GM18907 (cell line): Measurements from ENCODE around the gene KNDC1.
"Not testable (repeated sequence)": the region's sequence is repeated elsewhere in the genome, so short reads cannot be mapped to it uniquely, and the experiment has no call there.

Experiments used
- ATAC-seq: cut with Tn5 transposase; IDR thresholded peaks from one replicate; pipeline ENCODE4 v1.9.1; 2021; ENCODE audit warnings: mild to moderate bottlenecking, moderate library complexity; ENCODE audit not compliant: unreplicated experiment

KNDC1 gene

DNA sequence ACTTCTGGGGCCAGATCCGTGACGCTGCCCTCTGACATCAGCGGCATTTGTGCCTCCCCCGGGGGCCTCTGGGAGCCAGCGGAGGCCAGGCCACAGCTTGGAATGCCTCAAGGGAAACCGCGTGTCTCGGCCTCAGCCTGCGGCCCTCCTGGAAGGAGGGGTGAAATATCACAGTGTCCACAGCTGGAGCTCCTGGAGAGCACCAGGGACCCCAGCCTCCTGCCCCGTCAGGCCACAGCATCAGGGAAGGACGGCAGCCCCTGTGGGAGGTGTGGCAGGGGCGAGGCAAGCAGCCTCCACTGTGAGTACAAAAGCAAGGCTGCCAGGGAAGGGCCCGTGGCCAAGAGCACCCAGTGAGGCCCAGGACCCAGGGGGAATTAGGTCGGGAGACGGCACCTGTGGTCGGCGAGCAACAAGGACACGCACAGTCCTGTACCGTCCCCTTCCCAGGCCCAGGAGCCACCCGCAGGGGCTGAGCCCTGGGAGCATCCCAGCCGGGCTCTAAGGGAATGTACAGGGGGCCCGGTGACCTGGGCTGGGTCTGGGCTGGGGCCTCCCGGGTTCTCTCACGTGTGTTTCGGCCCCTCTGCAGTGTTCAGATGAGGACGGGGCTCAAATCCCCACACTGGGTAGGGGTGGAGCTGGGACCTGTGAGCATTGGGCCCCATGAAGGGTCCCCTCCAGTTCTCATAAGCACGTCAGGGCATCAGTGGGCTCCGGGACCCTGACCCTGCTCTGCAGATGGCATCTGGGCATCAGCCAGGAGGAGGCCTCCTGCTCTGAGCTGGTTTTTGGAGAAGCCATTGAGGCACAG lies 18.7 kb upstream of the KNDC1 start:
- no peak for ATAC-seq

DNA sequence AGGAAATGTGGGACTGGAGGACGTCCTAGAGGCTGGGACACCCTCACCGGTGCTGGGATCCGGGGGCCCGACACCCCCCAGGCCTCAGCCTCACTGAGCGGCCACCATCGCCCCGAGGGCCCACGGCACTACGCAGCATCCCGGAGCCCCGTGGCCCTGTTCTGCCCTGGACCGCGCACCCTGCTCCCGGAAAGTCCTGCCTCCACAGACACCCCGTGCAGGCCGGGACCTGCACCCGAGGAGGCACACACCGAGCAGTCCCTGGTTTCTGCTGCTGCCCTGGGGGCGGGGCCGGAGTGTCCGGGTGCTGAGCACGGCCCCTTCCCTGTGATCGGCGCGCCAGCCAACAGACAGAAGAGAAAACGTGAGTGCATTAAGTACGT lies 18.1 kb upstream of the KNDC1 start:
- no peak for ATAC-seq

DNA sequence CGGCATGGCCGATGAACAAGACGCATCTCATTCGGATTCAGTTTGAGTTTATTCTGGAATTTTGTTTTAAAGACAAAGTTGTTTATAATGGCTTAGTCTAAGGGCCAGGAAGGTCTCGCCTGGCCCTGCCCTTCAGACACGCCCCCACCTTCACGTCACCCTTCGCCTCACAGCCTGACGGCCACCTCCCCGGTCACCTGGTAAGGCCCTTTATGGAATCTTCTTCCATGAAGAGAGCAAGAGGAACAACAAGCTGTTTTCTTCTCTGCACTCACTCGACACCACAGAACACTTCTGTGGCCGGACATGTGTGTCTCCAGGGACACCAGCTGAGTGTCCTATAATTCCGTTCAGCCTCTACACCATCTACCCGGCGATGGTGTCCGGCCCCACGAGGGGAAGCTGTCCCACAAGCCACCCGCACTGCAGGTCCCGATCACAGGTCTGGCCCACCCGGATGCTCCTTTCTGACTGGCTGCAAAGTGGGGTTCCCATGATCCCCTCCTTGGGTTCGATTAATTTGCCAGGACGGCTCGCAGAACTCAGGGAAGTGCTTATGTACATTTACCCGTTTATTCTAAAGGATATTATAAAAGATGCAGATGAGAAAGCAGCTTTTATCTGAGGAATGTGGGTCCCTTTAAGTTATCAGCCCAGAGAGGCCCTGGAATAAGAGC lies 17.4 kb upstream of the KNDC1 start:
- no peak for ATAC-seq

DNA sequence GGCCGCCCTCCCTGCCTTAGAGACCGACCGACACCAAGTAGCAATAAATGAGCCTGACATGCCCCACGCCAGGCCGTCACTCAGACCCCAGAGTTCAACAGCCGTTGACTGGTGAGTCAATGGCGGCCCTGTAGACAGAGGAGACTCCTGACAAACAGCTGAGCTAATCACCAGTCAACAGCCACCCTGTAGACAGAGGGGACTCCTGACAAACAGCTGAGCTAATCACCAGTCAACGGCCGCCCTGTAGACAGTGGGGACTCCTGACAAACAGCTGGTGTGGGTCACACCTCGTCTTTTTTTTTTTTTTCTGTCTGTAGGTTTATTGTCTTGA lies 16.9 kb upstream of the KNDC1 start:
- no peak for ATAC-seq

DNA sequence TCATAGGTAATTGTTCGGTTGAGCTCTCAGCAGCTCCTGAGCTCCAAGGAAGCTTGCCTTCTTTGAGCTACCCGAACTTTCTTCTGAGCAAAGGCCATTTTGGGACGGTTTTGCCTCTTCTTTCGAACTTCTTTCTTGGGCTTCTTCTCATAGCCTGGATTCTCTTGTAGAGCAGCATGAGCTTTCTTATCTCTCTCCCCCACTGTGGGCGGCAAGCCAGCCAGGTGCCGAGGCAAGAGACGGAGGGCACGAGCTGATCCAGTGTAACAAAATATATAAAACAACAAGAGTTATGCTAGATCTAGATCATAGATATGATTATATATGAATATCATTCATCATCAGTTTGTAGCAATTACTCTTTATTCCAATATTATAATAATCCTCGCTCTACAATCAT lies 16.5 kb upstream of the KNDC1 start:
- ATAC-seq = no peak

DNA sequence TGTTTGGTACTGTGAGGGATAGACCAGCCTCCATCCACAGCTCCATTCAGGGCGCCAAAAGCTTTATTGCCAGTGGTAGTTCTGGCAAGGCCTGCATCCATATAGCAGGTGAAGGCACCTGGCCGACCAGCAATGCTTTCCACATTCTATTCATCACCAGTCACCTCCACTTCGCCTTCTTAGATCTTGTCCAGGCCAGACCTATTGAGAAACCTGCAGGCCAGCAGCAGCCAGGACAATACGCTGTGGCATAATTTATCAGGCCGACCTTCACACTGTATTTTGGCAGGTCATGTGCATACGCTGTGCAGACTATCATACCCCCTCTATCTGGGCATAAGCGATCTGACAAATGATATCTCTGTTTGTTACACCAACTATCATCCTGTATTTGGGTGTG lies 15.2 kb upstream of the KNDC1 start:
- no peak for ATAC-seq

DNA sequence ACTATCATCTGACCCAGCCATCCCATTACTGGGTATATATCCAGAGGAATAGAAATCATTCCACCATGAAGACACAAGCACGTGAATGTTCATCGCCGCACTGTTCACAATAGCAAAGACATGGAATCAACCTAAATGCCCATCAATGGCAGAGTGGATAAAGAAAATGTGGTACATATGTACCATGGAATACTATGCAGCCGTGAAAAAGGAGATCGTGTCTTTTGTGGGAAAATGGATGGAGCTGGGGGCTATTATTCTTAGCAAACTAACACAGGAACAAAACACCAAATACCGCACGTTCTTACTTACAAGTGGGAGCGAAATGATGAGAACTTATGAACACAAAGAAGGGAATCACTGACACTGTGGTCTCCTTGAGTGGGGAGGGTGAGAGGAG lies 9.8 kb upstream of the KNDC1 start:
- ATAC-seq = no peak

DNA sequence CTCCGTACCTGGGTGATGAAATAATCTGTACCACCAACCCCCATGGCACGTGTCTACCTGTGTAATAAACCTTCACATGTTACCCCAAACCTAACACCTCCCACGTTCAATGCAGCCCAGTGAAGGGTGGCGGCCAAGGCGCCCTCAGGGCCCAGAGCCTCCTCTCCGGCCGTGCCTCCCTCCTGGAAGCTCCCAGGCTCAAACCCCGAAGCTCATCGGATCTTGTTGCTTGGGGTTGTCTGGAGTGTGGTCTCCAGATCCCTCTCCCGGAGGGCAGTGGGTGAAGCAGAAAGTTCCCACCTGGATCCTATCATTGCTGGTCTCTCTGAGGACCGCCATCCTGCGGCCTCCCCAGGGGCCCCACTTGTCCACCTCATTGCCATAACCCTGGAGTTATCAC lies 9.4 kb upstream of the KNDC1 start:
- ATAC-seq = no peak

DNA sequence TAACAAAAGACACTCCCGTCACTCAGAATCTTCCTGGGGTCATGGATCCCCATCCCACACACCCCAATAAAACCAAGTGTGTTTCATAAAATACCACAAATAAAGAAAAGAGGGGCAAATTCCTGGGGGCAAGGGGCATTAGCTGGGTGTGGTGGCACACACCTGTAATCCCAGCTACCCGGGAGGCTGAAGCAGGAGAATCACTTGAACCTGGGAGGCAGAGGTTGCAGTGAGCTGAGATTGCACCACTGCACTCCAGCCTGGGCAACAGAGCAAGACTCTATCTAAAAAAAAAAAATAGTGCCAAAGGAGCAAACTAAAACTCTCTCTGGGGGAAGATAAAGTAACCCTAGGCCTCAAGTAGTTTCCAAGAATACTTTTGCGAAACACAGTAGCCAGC lies 8.9 kb upstream of the KNDC1 start:
- not testable (repeated sequence) for ATAC-seq

DNA sequence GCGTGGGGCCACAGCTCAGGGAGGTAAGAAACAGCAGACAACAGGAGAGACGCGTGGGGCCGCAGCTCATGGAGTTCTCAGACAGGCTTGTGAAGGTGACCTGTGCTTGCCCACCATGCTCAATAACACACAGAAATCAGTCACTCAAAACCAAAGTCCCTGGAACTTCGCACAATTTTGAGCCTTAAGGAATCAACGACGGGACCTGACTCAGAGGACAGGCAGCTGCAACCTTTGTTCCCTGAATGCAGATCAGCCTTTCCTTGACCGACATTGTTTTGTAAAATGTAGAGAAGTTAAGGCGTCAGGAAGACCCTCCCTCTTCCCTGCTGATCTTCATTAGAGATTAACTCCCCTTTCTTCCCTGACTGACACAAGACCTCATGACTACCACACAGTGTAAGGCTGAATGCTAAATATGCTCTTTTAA lies 8.5 kb upstream of the KNDC1 start:
- ATAC-seq = no peak

DNA sequence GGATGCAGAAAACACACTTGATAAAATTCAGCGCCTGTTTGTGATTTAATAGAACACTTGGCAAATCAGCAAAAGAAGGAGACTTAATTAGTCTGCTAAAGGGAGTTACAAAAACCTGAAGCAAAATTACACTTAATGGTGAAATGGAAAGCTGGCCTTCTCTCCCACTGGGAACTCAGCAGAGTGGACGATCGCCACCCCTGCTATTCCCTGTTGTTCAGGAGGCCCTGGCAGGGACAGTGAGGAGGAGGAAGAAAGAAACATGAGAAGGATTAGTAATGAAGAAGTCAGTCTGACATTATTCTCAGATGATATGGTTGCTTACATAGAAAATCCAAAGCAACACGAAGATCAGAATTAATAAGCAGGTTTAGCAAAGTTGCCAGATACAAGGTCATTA lies 5.6 kb upstream of the KNDC1 start:
- no peak for ATAC-seq

DNA sequence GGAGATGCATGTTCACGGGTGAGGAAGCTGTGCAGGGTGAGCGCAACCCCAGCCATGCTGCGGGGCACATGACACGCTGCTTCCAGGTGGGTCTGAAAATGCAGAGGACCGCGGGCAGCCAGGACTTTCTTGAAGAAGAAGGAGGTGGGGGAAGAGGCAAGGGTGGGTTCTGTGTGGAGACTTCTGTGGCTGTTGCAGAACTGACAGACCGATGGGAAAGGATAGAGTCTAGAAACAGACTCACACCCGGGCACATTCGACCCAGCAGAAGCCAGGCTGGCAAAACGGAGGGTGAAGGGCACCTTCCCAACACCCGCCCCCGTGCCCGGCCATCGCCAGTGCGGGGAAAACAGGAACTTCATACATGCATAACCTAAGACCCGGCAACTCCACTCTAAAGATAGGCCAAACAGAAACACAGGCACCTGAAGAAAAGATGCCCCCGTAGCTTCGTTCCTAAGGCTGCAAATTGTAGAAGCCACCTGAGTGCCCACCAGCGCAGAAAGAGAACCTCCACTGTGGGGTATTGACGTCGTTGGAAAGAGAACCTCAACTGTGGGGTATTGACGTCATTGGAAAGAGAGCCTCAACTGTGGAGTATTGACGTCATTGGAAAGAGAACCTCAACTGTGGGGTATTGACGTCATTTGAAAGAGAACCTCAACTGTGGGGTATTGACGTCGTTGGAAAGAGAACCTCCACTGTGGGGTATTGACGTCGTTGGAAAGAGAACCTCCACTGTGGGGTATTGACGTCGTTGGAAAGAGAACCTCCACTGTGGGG lies 4.8 kb upstream of the KNDC1 start:
- ATAC-seq = no peak

DNA sequence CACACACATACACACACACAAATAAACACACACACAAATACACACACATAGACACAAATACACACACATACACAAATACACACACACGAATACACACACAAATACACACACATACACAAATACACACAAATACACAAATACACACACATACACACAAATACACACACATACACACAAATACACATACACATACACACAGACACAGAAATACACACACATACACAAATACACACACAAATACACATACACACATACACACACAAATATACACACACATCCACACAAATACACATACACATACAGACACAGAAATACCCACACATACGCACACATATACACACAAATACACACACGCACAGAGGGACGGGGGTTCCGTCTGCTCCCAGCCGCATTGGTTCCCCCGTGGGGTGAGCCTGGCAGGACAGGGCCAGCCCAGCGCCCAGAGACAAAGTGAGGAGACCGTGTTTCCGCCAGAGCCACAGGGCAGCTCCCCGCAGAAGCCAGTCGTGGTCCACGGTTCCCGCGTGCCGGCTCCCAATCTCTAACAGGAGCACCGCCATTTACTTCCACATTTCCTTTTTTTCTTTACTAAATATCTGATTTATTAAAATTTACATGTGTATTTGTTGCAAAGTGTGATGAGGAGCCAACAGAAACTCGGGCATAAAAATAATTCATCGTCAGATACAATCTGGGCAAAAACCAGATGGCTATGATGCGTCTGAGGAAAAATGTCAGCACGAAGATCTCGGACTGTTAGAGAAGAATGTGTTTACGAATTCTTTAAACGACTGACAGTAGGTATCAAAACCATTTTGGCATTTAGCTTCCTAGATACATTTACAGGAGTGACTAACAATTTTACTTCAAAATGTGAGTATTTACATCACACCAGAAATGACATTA lies 3.1 kb upstream of the KNDC1 start:
- ATAC-seq = no peak

DNA sequence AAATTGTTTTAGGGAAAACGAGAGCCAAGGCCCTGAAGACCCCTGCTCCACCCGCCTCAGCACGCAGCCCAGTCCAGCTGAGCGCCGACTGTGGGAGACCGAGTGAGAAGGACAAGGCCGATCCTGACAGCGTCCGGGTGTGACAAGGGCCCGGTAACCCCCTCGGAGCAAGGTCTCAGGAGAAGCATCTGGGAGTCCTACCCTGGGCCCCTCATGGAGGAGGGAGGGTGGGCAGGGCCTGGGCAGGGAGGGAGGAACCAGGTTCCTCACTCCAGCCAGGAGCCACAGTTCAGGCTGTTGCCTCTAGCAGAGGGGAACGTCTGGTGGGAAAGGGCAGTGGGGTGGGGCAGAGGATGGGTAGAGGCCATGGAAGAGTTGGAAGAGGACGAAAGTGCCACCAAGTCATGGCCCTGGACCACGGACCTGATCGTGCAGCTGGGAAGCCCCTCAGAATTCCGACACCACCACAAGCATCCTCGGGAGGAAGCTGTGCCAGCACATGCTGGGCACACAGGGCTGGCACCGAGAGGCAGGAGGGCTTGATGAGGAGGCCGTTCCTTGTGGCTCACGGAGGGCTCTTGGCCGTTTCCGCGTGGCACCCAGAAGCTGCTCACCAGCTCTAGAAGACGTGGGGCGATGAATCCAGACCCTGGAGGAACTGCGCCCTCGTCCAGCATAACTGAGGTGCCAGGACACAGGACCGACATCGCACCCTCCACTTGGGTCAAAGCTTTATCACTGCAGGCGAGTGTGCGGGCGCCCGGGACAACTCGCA lies 2.2 kb upstream of the KNDC1 start:
- ATAC-seq = no peak

DNA sequence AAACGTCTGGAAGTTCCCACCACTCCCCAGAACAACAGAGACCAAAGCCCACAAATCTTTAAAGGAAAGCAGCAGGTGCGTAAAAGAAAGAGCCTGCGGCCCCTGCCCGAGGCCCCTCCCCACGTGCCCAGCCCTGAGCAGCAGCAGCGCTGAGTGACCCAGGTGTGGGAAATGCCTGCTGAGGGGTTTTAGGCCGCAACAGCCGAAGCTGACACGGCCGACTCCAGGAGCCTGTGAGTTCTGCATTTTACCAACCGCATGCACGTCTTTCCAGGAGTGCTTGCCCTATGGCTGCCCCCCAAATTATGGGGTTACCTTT lies 1.6 kb upstream of the KNDC1 start:
- ATAC-seq = no peak

DNA sequence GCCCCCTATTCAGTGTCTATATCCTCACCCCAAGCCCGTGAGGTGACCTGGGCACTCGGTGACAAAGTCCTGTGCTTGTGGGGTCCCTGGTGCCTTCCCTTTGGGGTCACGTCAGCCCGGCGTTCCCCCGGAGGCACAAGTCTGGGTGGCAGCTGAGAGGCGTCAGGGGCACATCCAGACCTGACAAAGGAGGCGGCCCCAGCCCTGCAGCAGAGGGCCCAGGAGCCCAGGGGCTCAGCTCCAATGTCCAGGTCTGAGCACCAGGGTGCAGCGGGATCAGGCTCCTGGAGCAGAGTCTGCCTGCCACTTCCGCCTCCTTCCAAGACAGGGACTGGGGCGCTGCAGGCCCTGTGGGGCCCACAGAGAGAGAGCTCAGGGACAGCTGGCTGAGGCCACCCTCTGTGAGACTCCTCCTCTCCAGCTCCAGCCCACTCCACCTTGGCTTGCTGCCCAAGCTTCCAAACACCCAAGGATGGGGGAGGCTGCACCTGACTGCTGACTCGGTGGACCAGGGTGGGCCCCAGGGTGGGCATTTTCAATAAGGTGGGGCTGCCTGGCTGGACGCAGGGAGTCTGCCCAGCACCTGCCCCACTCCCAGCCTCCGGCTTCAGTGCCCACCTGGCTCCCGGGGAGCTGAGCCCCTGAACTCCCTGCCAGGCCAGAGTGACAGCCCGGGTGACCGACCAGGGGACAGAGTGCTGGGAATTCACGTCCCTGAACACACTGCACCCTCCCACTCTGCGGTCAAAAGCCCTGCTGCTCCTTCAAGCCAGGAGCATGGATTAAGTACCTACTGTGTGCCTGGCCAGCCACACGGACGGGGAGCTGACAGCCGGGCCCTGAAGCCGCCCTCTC lies 1.0 kb upstream of the KNDC1 start:
- ATAC-seq = no peak

DNA sequence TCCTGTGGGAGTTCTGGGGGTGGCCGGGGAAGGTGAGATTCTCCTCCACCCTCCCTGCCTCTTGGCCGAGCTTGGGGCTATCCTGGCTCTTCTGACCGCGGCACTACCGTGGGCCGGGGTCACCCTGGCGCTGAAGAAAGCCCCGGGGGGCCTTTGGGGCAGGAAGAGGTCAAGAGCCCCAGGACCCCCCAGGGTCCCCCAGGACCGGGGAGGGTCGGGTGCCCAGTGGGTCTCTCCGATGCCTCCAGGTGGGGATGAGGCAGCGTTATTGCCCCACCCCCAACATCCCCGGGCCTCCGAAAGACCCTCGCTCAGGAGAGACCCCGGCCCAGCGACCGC lies 439 bp upstream of the KNDC1 start:
- ATAC-seq = no peak

DNA sequence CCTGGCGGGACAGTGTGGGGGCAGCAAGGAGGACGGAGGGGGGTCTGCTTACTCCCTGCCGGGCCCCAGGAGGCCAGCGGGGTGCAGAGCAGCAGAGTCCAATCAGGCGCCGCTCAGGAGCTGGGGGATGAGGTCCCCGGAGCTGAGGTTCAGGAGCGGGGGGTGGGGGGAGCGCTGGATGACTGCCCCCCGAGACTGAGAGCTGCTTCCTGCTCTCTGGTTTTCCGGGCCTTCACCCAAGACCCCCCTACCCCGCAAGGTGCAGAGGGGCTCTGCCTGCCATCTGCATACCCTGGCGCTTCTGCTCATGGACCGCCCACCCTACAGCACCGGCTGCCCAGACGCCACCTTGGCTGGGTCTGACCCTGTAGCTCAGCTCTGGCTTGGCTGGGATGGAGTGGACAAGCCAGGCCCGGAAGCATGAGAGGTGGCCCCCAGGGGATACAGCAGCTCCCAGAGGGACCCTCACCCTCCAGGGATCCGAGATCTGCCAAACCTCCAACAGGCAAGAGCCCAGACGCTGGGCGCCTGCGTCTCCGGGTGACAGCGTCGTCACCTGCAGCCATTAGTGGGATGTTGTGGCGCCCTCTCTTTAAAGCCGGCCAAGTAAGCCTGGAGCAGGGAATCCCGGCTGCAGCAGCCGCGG lies 930 bp downstream of the KNDC1 start:
- ATAC-seq = no peak

DNA sequence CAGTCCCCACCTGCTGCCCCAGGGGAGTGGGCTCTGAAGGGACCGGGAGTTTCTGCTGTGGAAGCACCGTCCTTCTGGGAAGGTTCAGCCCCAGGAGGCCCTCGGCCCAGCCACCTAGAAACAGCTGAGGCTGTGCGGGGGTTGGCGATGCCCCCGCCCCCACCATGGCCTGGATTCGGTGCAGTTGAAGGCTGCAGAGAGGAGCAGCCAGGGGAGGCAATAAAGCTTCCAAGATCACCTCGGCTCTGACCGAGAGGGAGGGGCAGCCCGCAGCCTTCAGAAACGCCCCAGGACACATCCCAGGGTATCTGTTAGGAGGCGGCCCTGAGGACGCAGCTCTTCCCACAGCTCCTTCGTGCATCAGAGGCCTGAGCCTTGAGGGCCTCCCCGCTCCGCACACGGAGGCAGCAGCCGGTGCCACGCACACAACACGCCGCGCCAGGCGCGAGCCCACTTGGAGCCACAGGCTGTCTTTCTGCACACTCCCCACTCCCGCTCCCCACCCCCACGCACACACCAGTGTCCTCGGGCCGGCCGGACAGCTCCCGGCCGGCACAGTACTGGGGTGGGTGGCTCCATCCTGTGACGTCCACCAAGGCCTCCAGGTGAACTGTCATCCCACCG lies 1.6 kb downstream of the KNDC1 start:
- ATAC-seq = no peak
